BE2C (cell line): ENCODE data around the gene MRPL54.

Experiments
- DNase-seq: peaks from one replicate; pipeline ENCODE4 v3.0.0-alpha.2; 2020
- H3K27me3 ChIP-seq: fragments of 250-450 bp; sonication (Bioruptor Pico); 2 replicates; pipeline ENCODE4 v1.5.1; 2020; ENCODE audit warnings: mild to moderate bottlenecking
- H3K36me3 ChIP-seq: fragments of 250-450 bp; sonication (Bioruptor Pico); 2 replicates; pipeline ENCODE4 v1.5.1; 2020; ENCODE audit warnings: mild to moderate bottlenecking
- H3K4me1 ChIP-seq: fragments of 250-450 bp; sonication (Bioruptor Pico); 2 replicates; pipeline ENCODE4 v1.5.1; 2020
- H3K4me3 ChIP-seq: 2 replicates; pipeline ENCODE4 v1.5.1; 2011; ENCODE audit warnings: low read depth, low read length
- H3K9me3 ChIP-seq: fragments of 250-450 bp; sonication (Bioruptor Pico); 2 replicates; pipeline ENCODE4 v1.5.1; 2020
- TF ChIP-seq, protein P1 (sequence below): IDR thresholded peaks from 2 replicates; pipeline ENCODE4 v1.5.1; 2012; ENCODE audit warnings: mild to moderate bottlenecking, low read depth, low read length

MRPL54 gene

DNA sequence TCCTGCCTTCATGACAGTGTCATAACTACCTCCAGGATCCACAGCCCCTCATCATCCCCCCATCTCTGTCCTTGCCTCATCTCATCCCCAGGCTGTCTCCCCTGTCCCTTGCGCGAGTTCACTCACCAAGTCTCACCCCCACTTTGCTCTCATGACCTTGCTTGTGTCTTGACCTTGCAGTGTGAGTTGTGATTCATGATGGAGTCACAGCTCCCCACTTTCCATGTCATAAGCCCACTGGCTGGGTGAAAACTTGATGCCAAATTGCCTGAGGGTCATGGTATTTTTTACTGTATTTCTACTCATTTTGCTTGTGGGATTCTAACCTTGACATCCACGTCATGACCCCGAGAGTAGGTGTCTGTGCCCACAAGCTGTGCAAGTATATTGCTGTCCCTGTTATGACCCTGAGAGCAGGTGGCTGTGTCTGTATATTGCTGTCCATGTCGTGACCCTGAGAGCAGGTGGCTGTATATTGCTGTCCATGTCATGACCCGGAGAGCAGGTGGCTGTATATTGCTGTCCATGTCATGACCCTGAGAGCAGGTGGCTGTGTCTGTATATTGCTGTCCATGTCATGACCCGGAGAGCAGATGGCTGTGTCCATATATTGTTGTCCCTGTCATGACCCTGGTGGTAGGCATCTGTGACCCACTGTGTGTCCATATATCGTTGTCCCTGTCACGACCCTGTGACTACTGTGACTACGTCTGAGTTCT is 24.8 kb upstream of the MRPL54 start:
- Histone ChIP-seq H3K9me3 (no peaks in the 10 kb centered on the region; the same call in 1 of the 2 replicates), H3K4me1 (no peaks in the 10 kb centered on the region), H3K36me3 (no peaks in the 10 kb centered on the region), H3K4me3 (no peak overlapping the region), H3K27me3 (peaks cover 34% of the 10 kb centered on the region)
- no peak for DNase-seq
- TF ChIP-seq, protein P1, sequence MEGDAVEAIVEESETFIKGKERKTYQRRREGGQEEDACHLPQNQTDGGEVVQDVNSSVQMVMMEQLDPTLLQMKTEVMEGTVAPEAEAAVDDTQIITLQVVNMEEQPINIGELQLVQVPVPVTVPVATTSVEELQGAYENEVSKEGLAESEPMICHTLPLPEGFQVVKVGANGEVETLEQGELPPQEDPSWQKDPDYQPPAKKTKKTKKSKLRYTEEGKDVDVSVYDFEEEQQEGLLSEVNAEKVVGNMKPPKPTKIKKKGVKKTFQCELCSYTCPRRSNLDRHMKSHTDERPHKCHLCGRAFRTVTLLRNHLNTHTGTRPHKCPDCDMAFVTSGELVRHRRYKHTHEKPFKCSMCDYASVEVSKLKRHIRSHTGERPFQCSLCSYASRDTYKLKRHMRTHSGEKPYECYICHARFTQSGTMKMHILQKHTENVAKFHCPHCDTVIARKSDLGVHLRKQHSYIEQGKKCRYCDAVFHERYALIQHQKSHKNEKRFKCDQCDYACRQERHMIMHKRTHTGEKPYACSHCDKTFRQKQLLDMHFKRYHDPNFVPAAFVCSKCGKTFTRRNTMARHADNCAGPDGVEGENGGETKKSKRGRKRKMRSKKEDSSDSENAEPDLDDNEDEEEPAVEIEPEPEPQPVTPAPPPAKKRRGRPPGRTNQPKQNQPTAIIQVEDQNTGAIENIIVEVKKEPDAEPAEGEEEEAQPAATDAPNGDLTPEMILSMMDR: no peak

DNA sequence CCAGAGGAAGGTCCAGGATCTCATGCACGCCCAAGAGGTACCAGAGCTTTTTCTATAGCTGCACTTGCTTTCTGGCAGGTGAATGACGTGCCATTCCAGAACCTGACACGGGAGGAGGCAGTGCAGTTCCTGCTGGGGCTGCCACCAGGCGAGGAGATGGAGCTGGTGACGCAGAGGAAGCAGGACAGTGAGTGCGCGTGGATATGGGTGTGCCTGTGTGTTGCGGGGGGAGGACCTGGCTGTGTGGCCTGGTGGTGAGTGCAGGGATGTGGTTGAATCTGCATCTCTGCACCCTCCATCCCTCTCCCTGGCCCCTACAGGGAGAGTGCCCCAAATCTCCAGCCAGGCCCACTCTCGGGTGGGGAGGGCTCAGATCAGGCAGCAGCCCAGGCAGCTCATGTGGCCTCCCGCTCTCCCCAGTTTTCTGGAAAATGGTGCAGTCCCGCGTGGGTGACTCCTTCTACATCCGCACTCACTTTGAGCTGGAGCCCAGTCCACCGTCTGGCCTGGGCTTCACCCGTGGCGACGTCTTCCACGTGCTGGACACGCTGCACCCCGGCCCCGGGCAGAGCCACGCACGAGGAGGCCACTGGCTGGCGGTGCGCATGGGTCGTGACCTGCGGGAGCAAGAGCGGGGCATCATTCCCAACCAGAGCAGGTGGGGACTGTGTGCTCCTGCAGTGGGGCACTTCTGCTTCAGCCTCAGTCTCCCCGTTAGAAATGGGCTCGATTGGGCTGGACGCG is 23.8 kb upstream of the MRPL54 start:
- H3K36me3 ChIP-seq: no peaks in the 10 kb centered on the region
- TF ChIP-seq, protein P1: no peak
- H3K4me1 ChIP-seq: no peaks in the 10 kb centered on the region
- no peaks in the 10 kb centered on the region; the same call in 1 of the 2 replicates for H3K9me3 ChIP-seq
- peaks cover 29% of the 10 kb centered on the region for H3K27me3 ChIP-seq
- H3K4me3 ChIP-seq: no peak overlapping the region
- DNase-seq: no peak

DNA sequence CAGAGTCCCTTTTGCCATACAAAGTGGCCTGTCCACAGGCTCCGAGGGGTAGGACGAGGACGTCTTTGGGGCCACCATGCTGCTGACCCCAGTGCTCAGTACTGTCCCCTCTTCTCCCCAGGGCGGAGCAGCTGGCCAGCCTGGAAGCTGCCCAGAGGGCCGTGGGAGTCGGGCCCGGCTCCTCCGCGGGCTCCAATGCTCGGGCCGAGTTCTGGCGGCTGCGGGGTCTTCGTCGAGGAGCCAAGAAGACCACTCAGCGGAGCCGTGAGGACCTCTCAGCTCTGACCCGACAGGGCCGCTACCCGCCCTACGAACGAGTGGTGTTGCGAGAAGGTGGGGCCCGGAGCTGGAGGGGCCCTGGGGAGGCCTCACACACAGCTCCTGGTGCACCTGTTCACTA is 22.1 kb upstream of the MRPL54 start:
- no peak overlapping the region for H3K4me3 ChIP-seq
- H3K4me1 ChIP-seq: no peaks in the 10 kb centered on the region
- no peaks in the 10 kb centered on the region; the same call in 1 of the 2 replicates for H3K9me3 ChIP-seq
- no peak for DNase-seq
- TF ChIP-seq, protein P1: no peak
- peaks cover 12% of the 10 kb centered on the region for H3K27me3 ChIP-seq
- H3K36me3 ChIP-seq: no peaks in the 10 kb centered on the region

DNA sequence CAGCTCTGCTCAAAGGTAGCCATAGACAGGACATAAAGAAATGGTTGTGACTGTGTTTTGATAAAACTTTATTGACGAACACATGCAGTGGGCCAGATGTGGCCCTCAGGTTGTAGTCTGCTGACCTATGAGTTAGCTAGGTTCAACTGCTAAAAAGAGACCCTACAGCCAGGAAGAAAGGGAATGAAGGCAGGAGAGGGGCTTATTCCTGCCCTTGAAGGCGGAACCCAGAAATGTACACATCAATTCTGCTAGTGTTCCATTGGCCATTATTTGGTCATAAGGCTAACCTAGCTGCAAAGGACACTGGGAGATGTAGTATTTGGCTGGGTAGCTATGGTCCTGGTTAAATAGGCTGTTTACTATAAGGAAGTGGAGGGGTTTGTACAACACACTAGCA is 19.0 kb upstream of the MRPL54 start:
- DNase-seq: no peak

DNA sequence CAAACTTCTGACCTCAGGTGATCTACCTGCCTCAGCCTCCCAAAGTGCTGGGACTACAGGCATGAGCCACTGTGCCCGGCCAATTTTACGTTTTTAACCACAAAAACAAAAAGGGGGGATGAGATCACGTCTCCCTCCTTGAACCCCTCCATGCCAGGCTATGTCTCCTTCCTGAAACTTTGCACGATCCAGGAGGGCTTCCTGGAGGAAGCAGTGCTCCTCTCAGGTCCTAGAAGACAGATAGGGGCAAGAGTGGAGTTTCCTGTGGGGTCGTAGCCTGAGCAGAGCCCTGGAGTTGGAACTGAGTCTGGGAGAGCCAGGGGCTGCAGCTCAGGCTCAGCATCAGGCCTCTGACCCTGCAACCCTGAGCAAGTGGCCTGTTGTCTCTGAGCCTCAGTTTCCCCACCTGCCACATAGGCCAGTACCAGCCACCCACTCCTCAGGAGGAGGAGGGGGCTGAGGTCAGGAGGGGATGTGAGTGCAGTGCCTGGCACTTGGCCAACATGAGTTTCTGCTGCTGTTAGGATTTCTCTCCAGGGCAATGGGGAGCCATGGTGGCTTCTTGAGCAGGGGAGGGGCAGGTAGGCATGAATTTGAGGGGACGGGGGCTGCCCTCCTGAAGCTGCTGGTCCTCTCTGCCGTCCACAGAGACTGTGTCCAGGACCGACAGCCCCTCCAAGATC is 17.0 kb upstream of the MRPL54 start:
- no peak for DNase-seq
- no peak overlapping the region for H3K4me3 ChIP-seq
- no peaks in the 10 kb centered on the region for H3K27me3 ChIP-seq
- no peaks in the 10 kb centered on the region for H3K36me3 ChIP-seq
- H3K4me1 ChIP-seq: no peaks in the 10 kb centered on the region
- no peaks in the 10 kb centered on the region for H3K9me3 ChIP-seq
- TF ChIP-seq, protein P1: no peak

More for the DNA sequence above, 19.0 kb upstream of the MRPL54 start:
- TF ChIP-seq, protein P1: no peak
- Histone ChIP-seq H3K4me3 (no peak overlapping the region), H3K27me3 (no peaks in the 10 kb centered on the region), H3K36me3 (no peaks in the 10 kb centered on the region), H3K4me1 (no peaks in the 10 kb centered on the region), H3K9me3 (no peaks in the 10 kb centered on the region)
